Uterus (tissue), 2 donors: Measurements from ENCODE around the gene GUCA2A.

Experiments
- CTCF ChIP-seq, 4 experiments: fragments of 200-600 bp in 2 of 4; fragments of 450-650 bp in 2 of 4; sonication (generic) in 2 of 4; IDR thresholded peaks; one replicate each; pipeline ENCODE4 v1.5.1; 2016 to 2019; ENCODE audit warnings: antibody characterized with exemption in 4 of 4, mild to moderate bottlenecking in 2 of 4, moderate library complexity in 1 of 4
- POLR2A ChIP-seq, 2 donors: fragments of 450-650 bp; IDR thresholded peaks; one replicate each; pipeline ENCODE4 v1.6.1; 2016; ENCODE audit warnings: antibody characterized with exemption in 2 of 2, mild to moderate bottlenecking in 1 of 2, moderate library complexity in 1 of 2

- TF ChIP-seq CTCF (IDR thresholded peaks at IDR 0.05) = no peak
- no peak for TF ChIP-seq POLR2A (IDR thresholded peaks at IDR 0.05)
These were observed 33.7 kb upstream of the GUCA2A start for GRCh38 chr1:42198251-42198650.
